CD8-positive, alpha-beta memory T cell (primary cell): Measurements from ENCODE around the gene AUH. TPM values are rescaled to one million over a fixed set of nuclear protein-coding genes. Genes with fewer than 3 reads are reported as not detected.

Experiments used
- CTCF ChIA-PET: fragments of 350-600 bp; sonication (Branson Sonifier 250); formaldehyde crosslinking; loops from one replicate; lab custom pipeline; 2021; ENCODE audit warnings: antibody characterized with exemption; lab: Charles Lee
- POLR2A ChIA-PET: fragments of 350-600 bp; sonication (Branson Sonifier 250); formaldehyde crosslinking; loops from one replicate; lab custom pipeline; 2021; ENCODE audit warnings: antibody characterized with exemption; lab: Charles Lee
- DNase-seq, 5 donors: peaks; one replicate each; pipeline versions ENCODE4 v3.0.0 to v3.0.0-alpha.2; 2020 to 2022; ENCODE audit warnings: mixed read lengths in 1 of 5
- H3K27ac ChIP-seq: one replicate; pipeline ENCODE4 v1.7.0; 2013; ENCODE audit warnings: low read depth, mild to moderate bottlenecking, low read length, moderate library complexity
- H3K27me3 ChIP-seq: 2 replicates; pipeline ENCODE4 v1.7.0; 2013; ENCODE audit warnings: low read length, mild to moderate bottlenecking; ENCODE audit not compliant: insufficient read depth, poor library complexity, severe bottlenecking
- H3K36me3 ChIP-seq: 2 replicates; pipeline ENCODE4 v1.7.0; 2013; ENCODE audit warnings: mild to moderate bottlenecking, low read length, moderate library complexity; ENCODE audit not compliant: insufficient read depth
- H3K4me1 ChIP-seq: 2 replicates; pipeline ENCODE4 v1.7.0; 2013; ENCODE audit warnings: mild to moderate bottlenecking, low read length, moderate library complexity; ENCODE audit not compliant: insufficient read depth
- H3K4me3 ChIP-seq: 2 replicates; pipeline ENCODE4 v1.7.0; 2013; ENCODE audit warnings: mild to moderate bottlenecking, low read length
- H3K9me3 ChIP-seq: 2 replicates; pipeline ENCODE4 v1.7.0; 2013; ENCODE audit warnings: mild to moderate bottlenecking, low read length
- H3K27ac Mint-ChIP-seq, 8 donors: one replicate each; pipeline ENCODE4 v1.8.0; 2020 to 2021; ENCODE audit warnings: mixed read lengths in 8 of 8, mild to moderate bottlenecking in 6 of 8, inconsistent platforms in 3 of 8, moderate library complexity in 3 of 8
- H3K27me3 Mint-ChIP-seq, 2 donors: one replicate each; pipeline ENCODE4 v1.8.0; 2020 to 2021; ENCODE audit warnings: mixed read lengths in 2 of 2, mild to moderate bottlenecking in 1 of 2, moderate library complexity in 1 of 2
- H3K36me3 Mint-ChIP-seq, 3 donors: one replicate each; pipeline ENCODE4 v1.8.0; 2020 to 2021; ENCODE audit warnings: mixed read lengths in 3 of 3, inconsistent platforms in 1 of 3, mild to moderate bottlenecking in 1 of 3
- H3K4me1 Mint-ChIP-seq, 3 donors: one replicate each; pipeline ENCODE4 v1.8.0; 2020 to 2021; ENCODE audit warnings: mixed read lengths in 3 of 3, inconsistent platforms in 1 of 3, mild to moderate bottlenecking in 1 of 3
- H3K4me3 Mint-ChIP-seq, 7 donors: one replicate each; pipeline ENCODE4 v1.8.0; 2020 to 2021; ENCODE audit warnings: mixed read lengths in 7 of 7, mild to moderate bottlenecking in 6 of 7, moderate library complexity in 4 of 7, inconsistent platforms in 2 of 7
- H3K9me3 Mint-ChIP-seq, 5 donors: one replicate each; pipeline ENCODE4 v1.8.0; 2020 to 2022; ENCODE audit warnings: mixed read lengths in 5 of 5, mild to moderate bottlenecking in 3 of 5, moderate library complexity in 2 of 5, inconsistent platforms in 1 of 5
- polyA plus RNA-seq: library from polyadenylated mRNA; unstranded; fragments of 300-500 nt; fragmentation: Illumina TruSeq; gene quantifications from one replicate; pipeline ENCODE4 v1.2.3, GENCODE V29; 2021
- total RNA-seq, 2 experiments: library from RNA; stranded (reverse); gene quantifications; one replicate each; pipeline ENCODE4 v1.2.3, GENCODE V29; 2021

AUH gene
- total and polyA plus RNA-seq, 3 experiments from 2014 or later, result 12.8 to 35.0 (median 33.5) TPM

- Histone ChIP-seq H3K36me3 (no peaks in the 10 kb centered on the region), H3K27ac (no peak overlapping the region), H3K4me1 (no peaks in the 10 kb centered on the region), H3K4me3 (no peak overlapping the region), H3K9me3 (no peaks in the 10 kb centered on the region), H3K27me3 (no peaks in the 10 kb centered on the region)
- Mint-ChIP-seq H3K36me3 (peaks cover under 1 to 3% (median 3%) of the 10 kb centered on the region in 3 donors), H3K27me3 (peaks cover 3% of the 10 kb centered on the region in 2 donors), H3K4me1 (no peaks in the 10 kb centered on the region), H3K27ac (no peak overlapping the region), H3K9me3 (no peaks in the 10 kb centered on the region), H3K4me3 (peak overlapping the region in 1 of 7 donors; percentile 7)
- CTCF ChIA-PET, result no interaction called here
- no peak for DNase-seq
- POLR2A ChIA-PET, result no interaction called here
Measured at GRCh38 chr9:91403665-91404543, 42.2 kb upstream of the AUH start.

DNA sequence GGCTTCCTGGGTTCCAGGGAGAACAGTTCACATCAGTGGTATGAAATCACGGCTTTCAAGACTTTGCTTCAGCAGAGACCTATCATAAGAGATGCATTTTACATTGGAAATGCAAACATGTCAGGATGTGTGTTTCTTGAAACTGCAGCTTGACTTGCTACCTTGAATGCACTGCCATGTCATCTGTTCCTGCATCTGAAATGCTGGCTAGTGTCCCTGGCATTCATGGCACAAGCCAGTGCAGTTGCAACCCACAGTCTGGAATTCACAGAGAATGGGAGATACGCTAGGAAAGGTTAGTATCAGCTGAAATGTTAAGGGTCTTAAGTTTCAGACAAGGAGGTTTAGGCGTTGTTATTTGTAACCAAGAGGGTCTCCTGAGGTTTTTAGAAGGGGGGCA lies 37.2 kb upstream of the AUH start:
- H3K9me3 ChIP-seq, result no peaks in the 10 kb centered on the region
- H3K4me3 ChIP-seq, result no peak overlapping the region
- Mint-ChIP-seq H3K4me1 (peaks cover 5 to 10% (median 9%) of the 10 kb centered on the region in 3 donors), H3K36me3 (no peaks in the 10 kb centered on the region), H3K4me3 (no peak overlapping the region), H3K9me3 (no peaks in the 10 kb centered on the region), H3K27me3 (peaks cover 3 to 6% of the 10 kb centered on the region in 2 donors), H3K27ac (no peak overlapping the region)
- ChIA-PET CTCF (no interaction called here), POLR2A (no interaction called here)
- no peak for DNase-seq
- H3K36me3 ChIP-seq, result no peaks in the 10 kb centered on the region
- no peaks in the 10 kb centered on the region for H3K4me1 ChIP-seq
- no peak overlapping the region for H3K27ac ChIP-seq
- no peaks in the 10 kb centered on the region for H3K27me3 ChIP-seq

- no peaks in the 10 kb centered on the region for H3K4me1 ChIP-seq
- no peak for DNase-seq
- H3K36me3 ChIP-seq, result no peaks in the 10 kb centered on the region
- Mint-ChIP-seq H3K4me3 (no peak overlapping the region), H3K9me3 (no peaks in the 10 kb centered on the region), H3K27ac (no peak overlapping the region), H3K36me3 (no peaks in the 10 kb centered on the region), H3K4me1 (peaks cover 5 to 10% (median 9%) of the 10 kb centered on the region in 3 donors), H3K27me3 (peaks cover 0 to 6% of the 10 kb centered on the region in 2 donors)
- H3K4me3 ChIP-seq, result no peak overlapping the region
- CTCF ChIA-PET, result no interaction called here
- no peaks in the 10 kb centered on the region for H3K9me3 ChIP-seq
- H3K27ac ChIP-seq, result no peak overlapping the region
- POLR2A ChIA-PET, result no interaction called here
- no peaks in the 10 kb centered on the region for H3K27me3 ChIP-seq
Measured at GRCh38 chr9:91395553-91396471, 34.1 kb upstream of the AUH start.

DNA sequence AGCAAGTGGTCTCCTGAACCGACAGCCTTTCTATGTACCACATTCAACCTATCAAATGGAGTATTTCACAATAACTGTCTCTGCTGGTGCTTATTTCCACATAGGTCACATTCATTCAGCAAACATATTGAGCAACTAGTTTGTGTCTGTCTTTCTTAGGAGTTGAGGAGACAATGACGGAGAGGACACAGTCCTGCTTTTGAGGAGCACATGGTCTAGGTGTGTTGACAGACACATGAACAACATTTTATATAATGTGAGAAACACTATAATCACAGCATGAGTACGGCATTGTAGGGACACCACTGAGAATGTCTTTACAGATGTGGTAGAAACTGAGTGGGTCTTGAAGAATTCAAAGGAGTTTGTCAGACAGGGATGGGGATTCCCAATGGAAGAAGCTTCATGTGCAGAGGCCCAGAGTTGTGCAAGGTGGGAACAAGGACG lies 33.4 kb upstream of the AUH start:
- no peaks in the 10 kb centered on the region for H3K9me3 Mint-ChIP-seq
- Histone ChIP-seq H3K4me1 (no peaks in the 10 kb centered on the region), H3K36me3 (no peaks in the 10 kb centered on the region), H3K9me3 (no peaks in the 10 kb centered on the region), H3K27me3 (no peaks in the 10 kb centered on the region), H3K27ac (no peak overlapping the region), H3K4me3 (no peak overlapping the region)
- DNase-seq, result no peak
- no peak overlapping the region for H3K4me3 Mint-ChIP-seq
- peaks cover 0 to 6% of the 10 kb centered on the region in 2 donors for H3K27me3 Mint-ChIP-seq
- CTCF ChIA-PET, result no interaction called here
- POLR2A ChIA-PET, result no interaction called here
- peak overlapping the region in 1 of 8 donors; percentile 35 for H3K27ac Mint-ChIP-seq
- H3K36me3 Mint-ChIP-seq, result no peaks in the 10 kb centered on the region
- peaks cover 5 to 10% (median 9%) of the 10 kb centered on the region in 3 donors for H3K4me1 Mint-ChIP-seq

DNA sequence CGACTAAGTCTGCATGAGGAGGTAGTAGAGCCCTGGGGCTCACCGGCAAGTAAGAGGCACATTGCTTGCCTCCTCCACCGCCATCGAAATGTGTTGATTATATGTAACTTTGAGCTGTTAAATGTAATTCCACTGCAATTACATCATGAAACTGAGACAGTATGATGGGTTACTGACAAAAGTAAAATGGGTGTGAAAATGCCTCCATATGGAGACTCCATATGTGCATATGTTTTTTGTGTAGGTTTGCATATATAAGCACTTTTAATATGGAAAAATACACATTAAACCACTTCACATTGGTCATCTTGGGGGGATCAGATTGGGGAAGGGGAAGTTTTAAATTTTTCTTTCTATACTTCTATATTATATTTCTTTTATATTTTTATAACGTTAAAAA lies 32.1 kb upstream of the AUH start:
- no peak overlapping the region for H3K27ac ChIP-seq
- H3K27me3 ChIP-seq, result no peaks in the 10 kb centered on the region
- ChIA-PET CTCF (no interaction called here), POLR2A (no interaction called here)
- no peak overlapping the region for H3K27ac Mint-ChIP-seq
- no peaks in the 10 kb centered on the region for H3K9me3 ChIP-seq
- H3K36me3 Mint-ChIP-seq, result no peaks in the 10 kb centered on the region
- no peak overlapping the region for H3K4me3 Mint-ChIP-seq
- DNase-seq, result no peak
- H3K4me1 ChIP-seq, result no peaks in the 10 kb centered on the region
- H3K4me1 Mint-ChIP-seq, result peaks cover 5 to 10% (median 9%) of the 10 kb centered on the region in 3 donors
- no peak overlapping the region for H3K4me3 ChIP-seq
- H3K9me3 Mint-ChIP-seq, result no peaks in the 10 kb centered on the region
- H3K36me3 ChIP-seq, result no peaks in the 10 kb centered on the region
- peaks cover 0 to 3% of the 10 kb centered on the region in 2 donors for H3K27me3 Mint-ChIP-seq

DNA sequence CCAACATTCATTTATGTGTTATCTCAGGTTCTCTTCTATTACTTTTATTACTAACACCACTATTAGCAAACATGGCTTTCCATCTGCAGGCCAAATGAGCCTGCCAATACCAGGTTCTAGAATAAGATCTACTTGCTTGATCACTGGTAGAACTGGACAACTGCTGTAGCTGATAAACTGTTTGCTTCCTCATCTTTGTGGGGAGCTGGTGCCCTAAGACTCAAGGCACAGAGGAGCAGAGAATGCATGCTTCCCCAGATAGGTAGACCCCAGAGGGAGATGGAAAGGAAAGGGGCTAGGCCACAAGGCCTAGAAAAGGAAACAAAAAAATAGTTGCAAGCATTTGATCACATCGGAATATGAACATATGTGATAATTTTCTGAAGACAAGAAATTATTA lies 30.7 kb upstream of the AUH start:
- peaks cover 5 to 10% (median 9%) of the 10 kb centered on the region in 3 donors for H3K4me1 Mint-ChIP-seq
- H3K27me3 Mint-ChIP-seq, result peaks cover 0 to 3% of the 10 kb centered on the region in 2 donors
- ChIA-PET CTCF (no interaction called here), POLR2A (no interaction called here)
- Histone ChIP-seq H3K27me3 (no peaks in the 10 kb centered on the region), H3K9me3 (no peaks in the 10 kb centered on the region), H3K4me1 (no peaks in the 10 kb centered on the region), H3K36me3 (no peaks in the 10 kb centered on the region), H3K27ac (no peak overlapping the region), H3K4me3 (no peak overlapping the region)
- H3K4me3 Mint-ChIP-seq, result no peak overlapping the region
- H3K9me3 Mint-ChIP-seq, result peaks cover 0 to 3% (median 0%) of the 10 kb centered on the region in 5 donors
- H3K27ac Mint-ChIP-seq, result no peak overlapping the region
- no peaks in the 10 kb centered on the region for H3K36me3 Mint-ChIP-seq
- no peak for DNase-seq

GRCh38 chr9:91391818-91392217 lies 30.1 kb upstream of the AUH start:
- H3K4me3 ChIP-seq, result no peak overlapping the region
- H3K36me3 ChIP-seq, result no peaks in the 10 kb centered on the region
- peaks cover 5 to 10% (median 9%) of the 10 kb centered on the region in 3 donors for H3K4me1 Mint-ChIP-seq
- peaks cover 0 to 3% of the 10 kb centered on the region in 2 donors for H3K27me3 Mint-ChIP-seq
- no peak overlapping the region for H3K4me3 Mint-ChIP-seq
- no peak for DNase-seq
- H3K27ac Mint-ChIP-seq, result no peak overlapping the region
- no peaks in the 10 kb centered on the region for H3K4me1 ChIP-seq
- H3K9me3 Mint-ChIP-seq, result peaks cover 0 to 3% (median 0%) of the 10 kb centered on the region in 5 donors
- no peak overlapping the region for H3K27ac ChIP-seq
- ChIA-PET CTCF (no interaction called here), POLR2A (no interaction called here)
- no peaks in the 10 kb centered on the region for H3K9me3 ChIP-seq
- H3K36me3 Mint-ChIP-seq, result no peaks in the 10 kb centered on the region
- no peaks in the 10 kb centered on the region for H3K27me3 ChIP-seq

- Mint-ChIP-seq H3K9me3 (peaks cover 0 to 3% (median 0%) of the 10 kb centered on the region in 5 donors), H3K4me1 (peaks cover 5 to 10% (median 9%) of the 10 kb centered on the region in 3 donors), H3K36me3 (no peaks in the 10 kb centered on the region), H3K27me3 (peaks cover 0 to 3% of the 10 kb centered on the region in 2 donors), H3K4me3 (no peak overlapping the region), H3K27ac (no peak overlapping the region)
- H3K9me3 ChIP-seq, result no peaks in the 10 kb centered on the region
- H3K4me3 ChIP-seq, result no peak overlapping the region
- H3K36me3 ChIP-seq, result no peaks in the 10 kb centered on the region
- POLR2A ChIA-PET, result no interaction called here
- CTCF ChIA-PET, result no interaction called here
- H3K27me3 ChIP-seq, result no peaks in the 10 kb centered on the region
- no peak overlapping the region for H3K27ac ChIP-seq
- no peaks in the 10 kb centered on the region for H3K4me1 ChIP-seq
- no peak for DNase-seq
Measured at GRCh38 chr9:91391412-91391811, 29.7 kb upstream of the AUH start.
